OCI-LY1 (cell line): ENCODE results near the gene FAM72C.
"Not testable (repeated sequence)": the region's sequence is repeated elsewhere in the genome, so short reads cannot be mapped to it uniquely, and the experiment has no call there.

Experiments
- EZH2 ChIP-seq: fragments of 200-600 bp; sonication (generic), shearing (Covaris generic); IDR thresholded peaks from 2 replicates; pipeline ENCODE4 v1.8.0; 2017; ENCODE audit warnings: borderline replicate concordance, mixed run types, mild to moderate bottlenecking, antibody characterized with exemption, low read length, moderate library complexity, mixed read lengths
- TF ChIP-seq, protein P1 (sequence below): fragments of 200-600 bp; sonication (generic), shearing (Covaris generic); IDR thresholded peaks from 2 replicates; pipeline ENCODE4 v1.5.1; 2017; ENCODE audit warnings: mild to moderate bottlenecking, antibody characterized with exemption, low read length, moderate library complexity, mixed read lengths

DNA sequence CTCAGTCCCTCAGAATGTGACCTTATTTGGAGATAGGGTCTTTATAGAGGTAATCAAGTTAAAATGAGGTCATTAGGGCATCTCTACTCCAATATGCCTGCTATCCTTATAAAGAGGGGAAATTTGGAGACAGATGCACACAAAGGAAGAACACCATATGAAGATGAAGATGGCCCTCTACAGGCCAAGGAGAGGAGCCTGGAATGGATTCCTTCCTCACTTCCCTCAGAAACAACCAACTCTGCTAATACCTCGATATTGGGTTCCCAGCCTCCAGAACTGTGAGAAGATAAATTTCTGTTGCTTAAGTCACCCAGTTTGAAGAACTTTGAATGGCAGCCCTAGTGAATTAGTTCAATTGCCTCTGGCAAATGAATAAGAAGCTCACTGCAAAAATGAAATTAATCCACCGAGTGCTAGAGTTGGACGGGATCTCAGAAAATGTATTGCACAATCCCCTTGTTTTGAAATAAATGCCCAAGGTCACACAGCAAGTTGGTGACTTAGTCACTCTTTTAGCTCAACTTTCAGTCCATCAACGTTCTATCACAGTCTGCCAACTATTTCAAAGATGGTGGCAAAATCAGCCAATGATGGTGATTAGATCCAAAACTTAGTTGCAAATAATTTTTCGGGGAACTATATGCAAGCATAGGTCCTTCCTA lies 27.1 kb downstream of the FAM72C start:
- TF ChIP-seq, protein P1, sequence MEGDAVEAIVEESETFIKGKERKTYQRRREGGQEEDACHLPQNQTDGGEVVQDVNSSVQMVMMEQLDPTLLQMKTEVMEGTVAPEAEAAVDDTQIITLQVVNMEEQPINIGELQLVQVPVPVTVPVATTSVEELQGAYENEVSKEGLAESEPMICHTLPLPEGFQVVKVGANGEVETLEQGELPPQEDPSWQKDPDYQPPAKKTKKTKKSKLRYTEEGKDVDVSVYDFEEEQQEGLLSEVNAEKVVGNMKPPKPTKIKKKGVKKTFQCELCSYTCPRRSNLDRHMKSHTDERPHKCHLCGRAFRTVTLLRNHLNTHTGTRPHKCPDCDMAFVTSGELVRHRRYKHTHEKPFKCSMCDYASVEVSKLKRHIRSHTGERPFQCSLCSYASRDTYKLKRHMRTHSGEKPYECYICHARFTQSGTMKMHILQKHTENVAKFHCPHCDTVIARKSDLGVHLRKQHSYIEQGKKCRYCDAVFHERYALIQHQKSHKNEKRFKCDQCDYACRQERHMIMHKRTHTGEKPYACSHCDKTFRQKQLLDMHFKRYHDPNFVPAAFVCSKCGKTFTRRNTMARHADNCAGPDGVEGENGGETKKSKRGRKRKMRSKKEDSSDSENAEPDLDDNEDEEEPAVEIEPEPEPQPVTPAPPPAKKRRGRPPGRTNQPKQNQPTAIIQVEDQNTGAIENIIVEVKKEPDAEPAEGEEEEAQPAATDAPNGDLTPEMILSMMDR: not testable (repeated sequence)
- not testable (repeated sequence) for TF ChIP-seq EZH2
